Left ventricle myocardium inferior (tissue), 1 donor: ENCODE results near the gene CNST. TPM values are rescaled to one million over a fixed set of nuclear protein-coding genes. Genes with fewer than 3 reads are reported as not detected.
A peak's percentile ranks its signal among the peaks of the same experiment; 100 is the strongest.

Source experiments
- DNase-seq: peaks from one replicate; pipeline ENCODE4 v3.0.0-alpha.2; 2020
- H3K27ac ChIP-seq: fragments of 200-600 bp; replicated peaks from 2 replicates; pipeline ENCODE4 v1.8.0; 2021
- H3K27me3 ChIP-seq: fragments of 200-600 bp; 2 replicates; pipeline ENCODE4 v1.8.0; 2021; ENCODE audit warnings: low read depth
- H3K36me3 ChIP-seq: fragments of 200-600 bp; 2 replicates; pipeline ENCODE4 v1.8.0; 2021
- H3K4me1 ChIP-seq: fragments of 200-600 bp; 2 replicates; pipeline ENCODE4 v1.8.0; 2021
- H3K4me3 ChIP-seq: fragments of 200-600 bp; 2 replicates; pipeline ENCODE4 v1.8.0; 2021; ENCODE audit warnings: mild to moderate bottlenecking, moderate library complexity
- H3K9me3 ChIP-seq: fragments of 200-600 bp; replicated peaks from 2 replicates; pipeline ENCODE4 v1.8.0; 2021
- CTCF ChIP-seq: fragments of 200-600 bp; IDR thresholded peaks from 2 replicates; pipeline ENCODE4 v1.8.0; 2021; ENCODE audit warnings: antibody characterized with exemption, mild to moderate bottlenecking, borderline replicate concordance
- intact Hi-C: fragments of 100-400 bp; cut with micrococcal nuclease; formaldehyde crosslinking; loops from one replicate; pipeline ENCODE4 v1.11.0; 2022
- total RNA-seq: library from RNA; stranded (reverse); fragmentation: NEBNext Ultra II Directional; extraction: Animal tissue kit (Norgen Biotek cat#: 25700); gene quantifications from one replicate; pipeline ENCODE4 v1.2.1, GENCODE V29; 2021
- donor health status: DM: no; HTN: yes; CAD: no; lungs with severe emphysema.

The CNST gene
- total RNA-seq, 1 donor from 2014 or later = 18.9 TPM

DNA sequence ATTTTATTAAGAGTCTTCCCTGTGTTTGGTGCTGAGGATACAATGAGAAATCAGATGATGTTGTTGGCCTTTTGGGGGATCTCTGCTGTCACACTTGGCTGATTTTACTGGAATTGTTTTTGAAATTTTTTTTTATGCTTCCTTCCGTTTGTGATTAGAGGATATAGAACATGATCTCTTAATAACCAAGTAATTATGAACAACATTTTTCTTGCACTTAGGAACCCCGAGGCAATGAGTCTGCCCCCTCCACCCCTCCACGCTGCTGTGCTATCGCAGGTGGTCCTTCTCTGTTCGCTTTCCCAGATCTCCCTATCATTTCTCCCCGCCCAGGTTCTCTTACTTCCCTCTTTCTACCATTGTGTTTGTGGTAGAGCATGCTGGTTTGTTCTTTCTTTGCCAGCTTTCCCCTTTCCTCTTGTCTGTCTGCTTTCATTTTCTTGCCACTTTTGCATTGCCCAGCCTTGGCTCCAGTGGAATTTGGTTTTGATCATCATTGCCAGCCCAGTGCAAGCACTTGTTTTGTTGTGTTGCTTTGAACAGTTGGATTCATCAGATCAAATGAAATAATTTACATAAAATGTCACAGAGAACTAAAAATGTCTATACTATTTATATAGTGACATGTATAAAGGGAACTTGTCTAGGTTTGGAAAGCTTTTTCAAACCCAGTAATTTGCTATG lies 84.9 kb downstream of the CNST start:
- H3K27ac ChIP-seq = peak overlapping the region; percentile 76
- no peaks in the 10 kb centered on the region for H3K9me3 ChIP-seq
- intact Hi-C loops = no loop called here
- TF ChIP-seq CTCF = no peak
- no peaks in the 10 kb centered on the region for H3K27me3 ChIP-seq
- H3K36me3 ChIP-seq = peaks cover 33% of the 10 kb centered on the region
- H3K4me3 ChIP-seq = peak overlapping the region; percentile 59
- peaks cover 28% of the 10 kb centered on the region for H3K4me1 ChIP-seq
- DNase-seq = no peak

GRCh38 chr1:246658567-246658966 lies 92.3 kb downstream of the CNST start:
- Histone ChIP-seq H3K4me1 (no peaks in the 10 kb centered on the region), H3K27ac (no peak overlapping the region), H3K36me3 (peaks cover 66% of the 10 kb centered on the region), H3K4me3 (no peak overlapping the region), H3K27me3 (no peaks in the 10 kb centered on the region), H3K9me3 (no peaks in the 10 kb centered on the region)
- no peak for DNase-seq
- no peak for TF ChIP-seq CTCF
- intact Hi-C loops = no loop called here

- DNase-seq = no peak
- no peak overlapping the region for H3K27ac ChIP-seq
- H3K4me1 ChIP-seq = no peaks in the 10 kb centered on the region
- H3K36me3 ChIP-seq = peaks cover 57% of the 10 kb centered on the region
- H3K27me3 ChIP-seq = no peaks in the 10 kb centered on the region
- H3K4me3 ChIP-seq = no peak overlapping the region
- H3K9me3 ChIP-seq = no peaks in the 10 kb centered on the region
- intact Hi-C loops = no loop called here
- no peak for TF ChIP-seq CTCF
Measured at GRCh38 chr1:246659594-246660140, 93.4 kb downstream of the CNST start.

GRCh38 chr1:246661451-246661850 lies 95.2 kb downstream of the CNST start:
- H3K27ac ChIP-seq = no peak overlapping the region
- TF ChIP-seq CTCF = no peak
- no peaks in the 10 kb centered on the region for H3K9me3 ChIP-seq
- H3K4me1 ChIP-seq = no peaks in the 10 kb centered on the region
- no peak for DNase-seq
- H3K4me3 ChIP-seq = no peak overlapping the region
- H3K36me3 ChIP-seq = peaks cover 62% of the 10 kb centered on the region
- intact Hi-C loops = no loop called here
- no peaks in the 10 kb centered on the region for H3K27me3 ChIP-seq

- no peak overlapping the region for H3K4me3 ChIP-seq
- peaks cover 41% of the 10 kb centered on the region for H3K36me3 ChIP-seq
- peak overlapping the region; percentile 41 for H3K27ac ChIP-seq
- no peak for TF ChIP-seq CTCF
- DNase-seq = no peak
- no peaks in the 10 kb centered on the region for H3K27me3 ChIP-seq
- no peaks in the 10 kb centered on the region for H3K4me1 ChIP-seq
- no peaks in the 10 kb centered on the region for H3K9me3 ChIP-seq
- intact Hi-C loops = no loop called here
Measured at GRCh38 chr1:246667773-246668172, 101.5 kb downstream of the CNST start.
